ENCODE data around the gene ACOX1.
A peak's percentile ranks its signal among the peaks of the same experiment; 100 is the strongest.

Gene ACOX1

DNA sequence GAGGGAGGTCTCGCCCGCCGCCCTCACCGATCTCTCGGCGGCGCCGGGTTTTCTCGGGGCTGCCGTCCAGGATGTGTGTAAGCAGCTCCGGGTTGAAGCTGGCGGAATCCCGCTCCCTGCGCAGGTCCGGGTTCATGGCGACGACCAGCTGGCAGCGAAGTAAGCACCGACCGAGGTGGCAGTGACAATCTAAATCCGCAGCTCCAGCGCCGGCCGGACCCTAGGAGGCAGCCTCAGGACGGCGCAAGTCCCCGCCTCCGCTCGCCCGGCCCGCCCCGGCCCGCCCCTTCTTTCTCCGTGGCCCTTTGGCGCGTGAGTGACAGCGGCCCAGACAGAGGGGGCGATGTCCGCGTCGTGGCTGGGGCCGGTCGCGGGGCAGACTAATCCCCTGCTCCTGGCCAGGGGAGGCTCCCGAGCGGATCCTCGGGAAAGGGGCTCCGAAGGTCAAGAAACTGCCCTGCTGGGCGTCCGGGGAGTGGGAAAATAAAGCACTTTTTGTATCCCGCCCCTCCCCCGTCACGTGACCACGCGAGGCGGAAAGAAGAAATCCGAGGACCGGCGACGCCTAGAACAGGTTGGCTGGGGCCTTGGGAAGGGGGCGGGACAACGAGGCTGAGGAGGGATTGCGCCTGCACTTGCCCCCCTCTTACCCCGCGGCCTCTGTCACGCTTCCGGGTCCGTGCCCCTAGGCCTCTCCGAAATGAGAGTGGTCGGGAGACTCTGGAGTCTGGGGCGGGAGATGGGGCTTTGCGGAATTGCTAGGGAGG is at the start of gene ACOX1, which contains the start of gene TEN1:
Gene ACOX1, minus strand, starts transcription at position 229 of the 767 bp plus-strand sequence. Its CDS starts 93 bp downstream, at position 136.
Gene TEN1, plus strand, starts transcription at position 303 of the 767 bp plus-strand sequence. CDS start 6,953 bp downstream, outside the sequence.
- DNase-seq (ENCODE audit: low spot score): peak; percentile 96

DNA sequence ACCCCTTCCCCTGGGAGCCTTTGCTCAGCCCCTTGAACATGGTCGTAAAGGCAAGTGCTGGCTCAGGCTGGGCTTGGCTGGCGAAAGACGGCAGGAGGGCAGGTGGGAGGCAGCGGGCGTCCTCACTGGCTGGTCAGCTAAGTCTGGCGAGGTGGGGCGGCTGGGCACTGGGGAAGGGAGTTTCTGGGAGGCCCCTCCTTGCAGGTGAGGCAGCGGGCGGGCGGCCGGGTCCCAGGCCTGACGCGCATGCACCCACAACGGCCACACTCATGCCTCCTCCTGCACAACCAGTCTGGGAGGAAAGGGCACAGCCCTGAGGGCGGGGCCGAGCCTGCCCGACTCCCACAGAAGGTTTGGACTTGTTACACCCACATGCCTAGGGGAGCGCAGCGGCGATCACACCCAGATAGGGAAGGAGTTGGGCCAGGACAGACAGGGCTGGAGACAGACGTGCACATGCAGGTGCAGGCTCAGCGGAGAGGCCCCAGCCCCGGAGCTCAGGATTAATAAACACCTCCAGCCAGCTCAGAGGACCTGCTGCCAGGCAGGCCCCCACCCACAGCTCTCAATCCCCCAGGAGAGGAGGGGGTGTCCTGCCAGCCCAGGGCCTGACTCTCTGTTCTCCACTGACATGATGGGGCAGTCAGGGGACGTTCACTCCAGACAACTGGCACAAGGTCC is 48.3 kb upstream of the ACOX1 start, which contains the start of gene EVPL:
Gene EVPL, minus strand, starts transcription at position 148 of the 681 bp plus-strand sequence. Its CDS starts 108 bp downstream, at position 40.
- no peak for DNase-seq (ENCODE audit: low spot score)

DNA sequence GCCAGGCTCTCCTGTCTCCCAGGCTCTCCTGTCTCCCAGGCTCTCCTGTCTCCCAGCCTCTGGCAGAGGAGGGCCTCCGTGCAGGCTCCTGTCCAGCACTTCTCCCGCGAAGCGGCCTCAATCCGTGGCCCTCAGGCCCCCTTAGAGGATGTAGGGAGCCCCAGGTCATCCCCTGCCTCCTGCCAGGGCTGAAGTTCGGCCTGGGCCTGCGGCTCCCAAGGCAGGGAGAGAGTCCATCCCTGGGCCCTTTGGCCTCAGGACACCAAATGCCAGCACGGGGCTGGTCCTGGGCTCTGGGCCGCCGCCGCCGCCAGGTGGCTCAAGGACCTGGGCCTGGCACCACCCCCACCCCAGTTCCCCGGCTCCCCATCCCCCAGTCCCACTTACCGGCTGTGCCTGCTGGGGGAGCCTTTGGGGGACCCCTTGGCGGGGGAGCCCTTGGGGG is 47.8 kb upstream of the ACOX1 start:
- no peak for DNase-seq (ENCODE audit: low spot score)

DNA sequence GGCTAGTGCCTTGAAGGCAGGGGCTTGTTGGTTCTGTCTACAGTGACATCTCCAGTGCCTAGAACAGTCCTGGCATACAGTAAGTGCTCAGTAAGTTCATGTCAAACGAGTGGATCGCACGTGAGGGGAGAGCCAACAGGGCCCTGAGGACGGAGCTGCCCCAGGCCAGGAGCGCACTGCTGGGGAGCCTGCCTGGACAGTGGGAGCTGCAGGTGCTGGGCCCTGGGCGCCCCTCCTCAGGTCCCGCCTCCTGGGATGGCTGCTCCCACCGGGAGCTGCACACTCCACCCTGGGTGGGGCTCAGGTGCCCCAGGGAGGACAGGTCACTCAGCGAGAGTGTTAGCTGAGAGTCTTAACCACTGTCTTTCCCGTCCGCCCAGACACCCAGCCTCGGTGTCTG is 46.3 kb upstream of the ACOX1 start:
- DNase-seq (ENCODE audit: low spot score): no peak

DNA sequence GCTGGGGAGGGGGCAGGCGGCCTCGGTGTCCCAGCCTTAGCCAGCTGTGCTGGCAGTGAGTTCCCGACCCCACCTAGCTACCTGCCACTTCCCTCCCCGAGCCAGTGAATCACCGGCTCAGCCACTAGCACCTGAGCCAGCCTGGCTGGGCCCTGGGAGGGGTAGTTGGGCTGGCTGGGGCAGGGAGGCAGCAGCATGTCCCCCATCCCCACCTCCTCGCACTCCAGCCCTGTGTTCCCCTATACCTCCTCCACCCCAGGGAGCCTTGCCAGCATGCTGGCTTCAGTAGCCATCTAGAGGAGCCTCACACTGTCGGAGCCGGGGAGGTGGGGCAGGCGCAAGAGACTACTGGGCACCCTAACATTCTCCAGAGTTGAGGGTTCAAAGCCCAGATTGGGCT is 45.4 kb upstream of the ACOX1 start:
- DNase-seq (ENCODE audit: low spot score): no peak

DNA sequence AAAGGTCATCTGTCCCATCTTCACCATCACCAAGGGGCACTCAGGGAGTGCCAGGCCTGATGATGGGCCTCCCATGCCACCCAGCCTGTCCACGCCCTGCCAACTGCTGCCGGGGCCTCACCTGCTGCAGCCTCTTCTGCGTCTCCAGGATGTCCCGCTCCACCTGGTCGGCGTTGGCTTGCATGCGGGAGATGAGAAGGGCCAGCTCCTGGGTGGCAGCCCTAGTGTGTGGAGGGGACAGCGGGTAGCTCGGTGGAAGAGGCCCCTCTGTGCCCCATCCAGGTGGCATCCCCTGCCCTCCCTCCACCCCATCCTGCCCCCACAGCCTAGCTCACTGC is 44.9 kb upstream of the ACOX1 start:
- DNase-seq (ENCODE audit: low spot score): no peak

- no peak for DNase-seq (ENCODE audit: low spot score)
Observed at GRCh38 chr17:76022973-76023899, 44.3 kb upstream of the ACOX1 start.

DNA sequence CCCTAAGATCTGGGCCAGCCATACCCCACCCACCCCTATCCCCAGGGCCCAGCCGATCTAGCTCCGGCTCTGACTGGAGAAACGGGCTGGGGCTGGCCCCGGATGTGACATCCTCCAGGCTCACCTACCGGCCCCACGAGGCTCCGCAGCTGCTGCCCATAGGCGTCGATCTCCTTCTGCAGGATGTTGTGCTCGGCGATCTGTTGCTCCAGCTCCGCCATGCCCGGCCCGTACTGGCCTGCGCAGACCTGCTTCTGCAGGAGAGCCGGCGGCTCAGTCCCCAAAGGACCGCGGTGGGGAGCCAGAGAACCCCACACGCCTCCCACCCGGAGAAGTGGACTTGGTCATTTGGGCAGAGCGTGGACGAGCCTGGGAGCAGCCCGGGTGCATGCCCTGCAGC is 43.3 kb upstream of the ACOX1 start:
- no peak for DNase-seq (ENCODE audit: low spot score)

DNA sequence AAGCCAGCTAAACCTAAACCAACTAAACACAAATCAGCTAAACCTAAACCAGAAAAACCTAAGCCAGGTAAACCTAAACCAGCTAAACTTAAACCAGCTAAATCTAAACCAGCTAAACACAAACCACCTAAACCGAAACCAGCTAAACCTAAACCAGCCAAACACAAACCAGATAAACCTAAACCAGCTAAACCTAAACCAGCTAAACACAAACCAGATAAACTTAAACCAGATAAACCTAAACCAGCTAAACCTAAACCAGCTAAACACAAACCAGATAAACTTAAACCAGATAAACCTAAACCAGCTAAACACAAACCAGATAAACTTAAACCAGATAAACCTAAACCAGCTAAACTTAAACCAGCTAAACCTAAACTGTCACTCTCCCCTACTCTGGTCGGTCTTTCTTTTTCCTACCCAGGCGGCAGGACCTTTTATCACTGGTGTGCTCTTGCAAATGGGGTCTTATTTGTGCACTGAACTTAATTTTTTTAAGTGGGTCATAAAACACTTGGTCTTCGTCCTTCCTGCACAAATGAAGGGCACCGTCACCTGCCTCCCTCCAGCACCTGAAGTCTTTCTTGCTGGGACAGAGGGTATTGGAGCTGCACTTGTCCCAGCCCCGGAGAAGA is 41.0 kb upstream of the ACOX1 start:
- DNase-seq (ENCODE audit: low spot score): no peak

- no peak for DNase-seq (ENCODE audit: low spot score)
Observed at GRCh38 chr17:76018801-76019200, 39.8 kb upstream of the ACOX1 start.

DNA sequence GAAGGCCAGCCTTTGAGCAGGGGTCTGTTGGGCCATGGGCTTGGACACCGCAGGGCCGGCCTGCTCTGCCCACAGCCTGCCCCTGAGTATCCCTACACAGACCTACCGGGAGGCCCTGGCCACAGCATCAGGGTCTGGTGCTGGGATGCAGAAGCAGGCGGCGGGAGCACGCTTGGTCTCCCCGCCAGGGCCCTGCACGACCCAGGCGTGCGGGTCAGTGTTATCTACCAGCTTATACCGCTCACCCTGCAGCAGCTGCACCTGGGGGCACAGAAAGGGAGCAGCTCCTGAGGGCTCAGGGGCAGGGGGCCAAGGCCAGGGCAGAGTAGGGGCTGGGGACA is 39.3 kb upstream of the ACOX1 start:
- DNase-seq (ENCODE audit: low spot score): no peak

GRCh38 chr17:76017481-76018339 is 38.7 kb upstream of the ACOX1 start:
- DNase-seq (ENCODE audit: low spot score): no peak

DNA sequence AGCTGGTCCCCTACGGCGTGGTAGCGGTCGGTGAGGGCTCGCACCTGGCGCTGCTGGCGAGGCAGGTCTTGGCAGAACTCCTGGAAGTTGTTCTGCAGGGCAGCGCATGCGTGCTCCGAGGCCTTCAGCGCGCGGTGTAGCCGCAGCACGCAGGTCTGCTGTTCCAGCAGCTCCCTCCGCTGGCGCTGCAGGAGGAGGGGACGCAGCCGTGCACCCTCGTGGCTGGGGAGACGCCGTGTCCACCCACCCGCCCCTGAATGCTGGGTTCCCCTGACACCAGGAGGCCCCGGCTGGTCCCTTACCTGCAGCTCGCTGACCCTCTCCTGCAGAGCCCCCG is 35.9 kb upstream of the ACOX1 start:
- no peak for DNase-seq (ENCODE audit: low spot score)

DNA sequence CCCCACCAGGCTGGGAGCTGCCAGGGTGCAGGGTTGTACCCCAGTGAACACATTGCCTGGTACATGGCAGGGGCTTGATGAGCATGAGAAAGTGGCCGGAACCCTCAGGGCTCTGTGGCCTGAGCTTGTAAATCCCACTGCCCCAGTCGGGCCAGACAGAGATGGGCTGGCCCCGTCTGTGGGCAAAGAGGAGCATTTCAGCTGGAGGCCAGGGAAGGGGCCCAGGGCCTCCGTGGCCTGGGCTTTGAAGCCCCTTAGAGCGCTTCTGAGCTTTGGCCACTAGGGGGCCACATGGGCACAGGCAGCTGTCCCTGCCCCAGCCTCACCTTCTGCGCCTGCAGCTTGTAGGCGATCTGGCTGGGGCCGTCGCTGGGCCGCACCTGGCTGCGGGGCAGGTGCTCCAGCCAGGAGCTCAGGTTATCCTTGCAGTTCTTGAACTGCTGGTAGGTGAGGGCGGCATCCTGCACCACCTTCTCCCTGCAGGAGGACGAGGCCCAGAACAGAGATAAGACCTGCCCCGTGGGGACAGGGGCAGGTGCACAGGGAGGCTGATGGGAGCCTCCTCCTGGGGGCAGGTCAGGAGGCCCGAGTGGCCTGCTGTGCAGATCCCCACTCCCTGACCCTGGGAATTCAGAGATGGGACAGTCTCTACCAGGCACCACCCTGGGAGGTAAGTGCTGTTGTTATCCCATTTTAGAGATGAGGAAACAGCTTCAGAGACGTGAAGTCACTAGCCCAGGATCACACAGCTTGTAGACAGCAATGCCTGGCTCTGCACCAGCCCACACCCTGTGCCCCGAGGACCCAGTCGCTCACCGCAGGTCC is 35.3 kb upstream of the ACOX1 start:
- DNase-seq (ENCODE audit: low spot score): peak; percentile 84

GRCh38 chr17:76013377-76013932 is 34.5 kb upstream of the ACOX1 start:
- DNase-seq (ENCODE audit: low spot score): no peak

DNA sequence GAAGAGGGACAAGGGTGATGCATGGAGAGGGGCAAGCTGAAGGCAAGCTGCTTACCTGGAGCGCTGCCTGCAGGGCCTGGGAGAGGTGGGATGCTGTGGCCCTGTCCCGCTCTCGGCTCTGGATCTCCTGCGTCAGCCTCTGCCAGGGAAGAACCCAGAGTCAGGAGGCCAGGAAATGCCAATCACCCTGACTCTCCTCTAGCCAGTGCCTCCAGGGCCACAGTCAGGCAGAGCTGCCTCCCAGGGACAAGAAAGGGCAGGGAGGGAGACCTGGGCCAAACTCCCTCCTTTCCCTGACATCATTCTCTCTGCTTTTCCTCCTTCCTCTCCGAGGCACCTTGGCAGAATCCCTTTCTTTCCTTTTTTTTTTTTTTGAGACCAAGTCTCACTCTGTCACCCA is 33.0 kb upstream of the ACOX1 start:
- no peak for DNase-seq (ENCODE audit: low spot score)

DNA sequence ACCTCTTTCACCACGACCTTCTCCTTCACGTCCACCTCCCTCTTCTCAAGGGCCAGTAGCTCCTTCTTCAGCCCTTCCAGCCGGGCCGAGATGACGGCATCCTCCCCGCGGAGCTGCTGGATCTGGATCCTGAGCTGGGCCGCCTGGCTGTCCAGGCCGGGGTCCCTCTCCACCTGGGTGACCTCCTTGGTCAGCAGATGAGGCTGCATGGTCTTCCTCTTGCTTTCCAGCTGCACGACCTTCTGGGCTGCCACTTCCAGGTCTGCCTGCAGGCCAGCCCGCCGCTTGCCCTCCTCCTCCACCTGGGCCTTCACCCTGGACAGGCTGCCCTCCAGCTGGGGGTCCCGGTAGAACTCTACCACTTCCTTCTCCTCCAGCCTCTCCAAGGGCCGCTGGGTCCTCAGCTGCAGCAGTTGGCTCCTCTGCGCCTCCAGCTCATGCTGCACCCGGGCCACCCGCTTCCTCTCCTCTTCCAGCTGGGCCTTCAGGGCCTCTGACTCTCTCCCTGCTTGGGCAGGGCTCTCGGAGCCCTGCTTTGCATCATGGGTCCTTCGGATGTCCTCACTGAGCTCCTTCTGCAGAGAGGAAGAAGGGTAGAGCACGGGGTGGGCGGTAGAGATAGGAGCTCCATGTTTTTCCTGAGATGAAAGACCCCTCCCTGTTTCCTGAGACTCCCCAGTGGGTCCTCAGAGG is 31.1 kb upstream of the ACOX1 start:
- DNase-seq (ENCODE audit: low spot score): no peak

- no peak for DNase-seq (ENCODE audit: low spot score)
Observed at GRCh38 chr17:76009447-76009846, 30.5 kb upstream of the ACOX1 start.
